ENCODE results near the gene MAP3K6.

GRCh38 chr1:27346991-27347624 is 19.7 kb downstream of the MAP3K6 start:
- TF ChIP-seq POLR2A (IDR thresholded peaks at IDR 0.05; ENCODE audit: low read length) (no peak), GATA1 (IDR thresholded peaks at IDR 0.05; ENCODE audit: low read depth, low read length) (no peak)
